Esophagus muscularis mucosa (tissue), 4 donors: ENCODE measurements around the gene ASPDH. TPM values are rescaled to one million over a fixed set of nuclear protein-coding genes. Genes with fewer than 3 reads are reported as not detected.

Experiments used
- DNase-seq: peaks from one replicate; pipeline ENCODE4 v3.0.0-alpha.2; 2017; ENCODE audit errors: extremely low spot score
- H3K27ac ChIP-seq, 4 donors: fragments of 200-600 bp; sonication (generic); replicated peaks in 1 of 4; 1 replicate in 3 of 4; 2 replicates in 1 of 4; pipeline ENCODE4 v1.5.1; 2016 to 2019; ENCODE audit warnings: mild to moderate bottlenecking in 1 of 4
- H3K27me3 ChIP-seq, 4 donors: fragments of 200-600 bp; sonication (generic); one replicate each; pipeline versions ENCODE4 v1.5.1 to v1.6.0; 2016 to 2019
- H3K36me3 ChIP-seq, 4 donors: fragments of 200-600 bp; sonication (generic); one replicate each; pipeline ENCODE4 v1.5.1; 2016 to 2019
- H3K4me1 ChIP-seq, 4 donors: fragments of 200-600 bp; sonication (generic); one replicate each; pipeline ENCODE4 v1.5.1; 2016 to 2019
- H3K4me3 ChIP-seq, 4 donors: fragments of 200-600 bp; sonication (generic); 1 replicate in 2 of 4; 2 replicates in 2 of 4; pipeline ENCODE4 v1.5.1; 2016 to 2019; ENCODE audit warnings: mild to moderate bottlenecking in 4 of 4, moderate library complexity in 1 of 4
- H3K9me3 ChIP-seq, 4 donors: fragments of 200-600 bp; sonication (generic); 1 replicate in 3 of 4; 2 replicates in 1 of 4; pipeline ENCODE4 v1.5.1; 2016 to 2019
- EP300 ChIP-seq: sonication (generic); formaldehyde crosslinking; IDR thresholded peaks from one replicate; pipeline ENCODE4 v1.6.1; 2017; ENCODE audit warnings: antibody characterized with exemption
- POLR2A ChIP-seq: fragments of 450-650 bp; IDR thresholded peaks from one replicate; pipeline ENCODE4 v1.6.1; 2017; ENCODE audit warnings: antibody characterized with exemption, moderate library complexity, mild to moderate bottlenecking, low read depth
- POLR2AphosphoS5 ChIP-seq, 2 donors: sonication (generic); formaldehyde crosslinking; IDR thresholded peaks; one replicate each; pipeline ENCODE4 v1.6.1; 2017; ENCODE audit warnings: antibody characterized with exemption in 2 of 2
- WGBS: methylation state at CpG from one replicate; pipeline ENCODE4 v1.1.5; 2018; 5-methylcytosine and 5-hydroxymethylcytosine counted together
- intact Hi-C: fragments of 100-400 bp; cut with DNase I; formaldehyde crosslinking; loops from one replicate; pipeline ENCODE4 v1.15.1; 2023
- total RNA-seq, 4 donors: library from RNA; depleted of rRNA; stranded (reverse); fragments of >200 nt; gene quantifications; one replicate each; pipeline versions ENCODE4 v1.1.0 to v1.2.1, GENCODE V29; 2016
- TF ChIP-seq, protein P1 (sequence below), 3 experiments: fragments of 200-600 bp in 2 of 3; fragments of 450-650 bp in 1 of 3; sonication (generic) in 2 of 3; IDR thresholded peaks; one replicate each; pipeline ENCODE4 v1.5.1; 2017 to 2019; ENCODE audit warnings: antibody characterized with exemption in 3 of 3, mild to moderate bottlenecking in 2 of 3, moderate library complexity in 1 of 3

Gene ASPDH
- 1 to 10 TPM in 1 of 4 donors, not detected in 3; 1.6 TPM for total RNA-seq

DNA sequence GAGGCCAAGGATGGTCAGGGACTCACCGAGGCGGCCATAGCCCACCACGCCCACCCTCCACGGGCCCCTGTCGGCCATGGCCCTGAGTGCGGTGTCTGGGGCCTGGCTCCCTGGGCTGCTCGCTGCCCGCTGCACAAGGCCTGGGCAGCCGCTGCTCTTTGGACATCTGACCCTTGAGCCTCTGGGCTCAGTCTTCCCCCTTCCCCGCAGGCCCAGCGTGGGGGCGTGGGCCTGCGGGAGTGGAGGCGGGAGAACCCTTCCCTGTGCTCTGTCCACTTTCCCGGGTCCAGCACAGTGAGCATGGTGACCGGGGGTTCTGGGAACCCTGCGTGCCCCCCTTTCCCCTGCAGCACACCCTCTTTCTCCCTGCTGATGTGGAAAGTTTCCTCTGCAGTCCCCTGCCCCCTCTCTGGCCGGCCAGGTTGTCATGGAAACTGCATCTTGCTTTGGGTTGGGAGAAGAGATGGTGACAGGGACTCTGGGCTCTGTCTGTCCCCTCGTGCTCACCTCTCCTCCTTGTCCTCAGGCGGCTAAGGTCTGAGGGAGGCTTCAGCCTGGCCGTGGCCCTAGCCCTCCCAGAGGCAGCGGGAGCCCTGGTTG lies at the start of gene ASPDH:
ASPDH (minus strand) TSS at position 168 of the 600 bp plus-strand sequence; CDS start at position 78, 90 bp downstream.
- no peak for DNase-seq
- no peaks in the 10 kb centered on the region for H3K9me3 ChIP-seq
- TF ChIP-seq POLR2A (no peak), POLR2AphosphoS5 (IDR thresholded peaks at IDR 0.05) (no peak), EP300 (no peak)
- TF ChIP-seq, protein P1, sequence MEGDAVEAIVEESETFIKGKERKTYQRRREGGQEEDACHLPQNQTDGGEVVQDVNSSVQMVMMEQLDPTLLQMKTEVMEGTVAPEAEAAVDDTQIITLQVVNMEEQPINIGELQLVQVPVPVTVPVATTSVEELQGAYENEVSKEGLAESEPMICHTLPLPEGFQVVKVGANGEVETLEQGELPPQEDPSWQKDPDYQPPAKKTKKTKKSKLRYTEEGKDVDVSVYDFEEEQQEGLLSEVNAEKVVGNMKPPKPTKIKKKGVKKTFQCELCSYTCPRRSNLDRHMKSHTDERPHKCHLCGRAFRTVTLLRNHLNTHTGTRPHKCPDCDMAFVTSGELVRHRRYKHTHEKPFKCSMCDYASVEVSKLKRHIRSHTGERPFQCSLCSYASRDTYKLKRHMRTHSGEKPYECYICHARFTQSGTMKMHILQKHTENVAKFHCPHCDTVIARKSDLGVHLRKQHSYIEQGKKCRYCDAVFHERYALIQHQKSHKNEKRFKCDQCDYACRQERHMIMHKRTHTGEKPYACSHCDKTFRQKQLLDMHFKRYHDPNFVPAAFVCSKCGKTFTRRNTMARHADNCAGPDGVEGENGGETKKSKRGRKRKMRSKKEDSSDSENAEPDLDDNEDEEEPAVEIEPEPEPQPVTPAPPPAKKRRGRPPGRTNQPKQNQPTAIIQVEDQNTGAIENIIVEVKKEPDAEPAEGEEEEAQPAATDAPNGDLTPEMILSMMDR (IDR thresholded peaks at IDR 0.05): no peak
- H3K27ac ChIP-seq: no peak within 1 kb of the TSS
- intact Hi-C loops: no loop called here
- H3K27me3 ChIP-seq: peaks cover 0 to 33% (median 0%) of the 10 kb centered on the region in 4 donors
- H3K4me1 ChIP-seq: peaks cover 17 to 25% (median 22%) of the 10 kb centered on the region in 4 donors
- H3K36me3 ChIP-seq: peaks cover 0 to 13% (median 0%) of the 10 kb centered on the region in 4 donors
- H3K4me3 ChIP-seq: no peak within 1 kb of the TSS
- 38% methylated on average over 19 of the region's 22 CpGs for WGBS

DNA sequence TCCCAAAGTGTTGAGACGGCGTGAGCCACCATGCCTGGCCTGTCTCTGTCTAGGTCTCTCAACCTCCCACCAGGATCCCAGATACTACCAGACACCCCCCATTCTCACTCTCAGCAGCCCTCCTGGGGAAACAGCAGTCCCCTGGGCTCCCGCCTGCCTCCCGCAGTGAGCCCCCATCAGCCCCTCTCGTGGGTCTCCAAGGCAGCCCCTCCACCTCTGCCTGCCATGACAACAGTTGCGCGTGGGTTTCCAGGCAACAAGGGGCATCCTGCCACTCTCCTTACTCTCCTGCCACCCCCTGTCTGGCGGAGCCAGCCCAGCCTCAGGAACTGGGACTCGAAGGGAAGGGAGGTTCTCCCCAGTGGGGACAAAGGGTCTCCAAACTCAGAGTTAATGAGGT lies 49.3 kb upstream of the ASPDH start:
- TF ChIP-seq EP300: no peak
- TF ChIP-seq POLR2A: no peak
- no peak for TF ChIP-seq POLR2AphosphoS5 (IDR thresholded peaks at IDR 0.05)
- TF ChIP-seq, protein P1 (IDR thresholded peaks at IDR 0.05): no peak
- DNase-seq: no peak
- Histone ChIP-seq H3K27ac (no peak overlapping the region), H3K27me3 (peaks cover 0 to 95% (median 30%) of the 10 kb centered on the region in 4 donors), H3K36me3 (no peaks in the 10 kb centered on the region), H3K4me1 (peaks cover 0 to 23% (median 15%) of the 10 kb centered on the region in 4 donors), H3K9me3 (no peaks in the 10 kb centered on the region), H3K4me3 (no peak overlapping the region)
- 74% methylated on average over 9 of the region's 9 CpGs for WGBS
- intact Hi-C loops: no loop called here

DNA sequence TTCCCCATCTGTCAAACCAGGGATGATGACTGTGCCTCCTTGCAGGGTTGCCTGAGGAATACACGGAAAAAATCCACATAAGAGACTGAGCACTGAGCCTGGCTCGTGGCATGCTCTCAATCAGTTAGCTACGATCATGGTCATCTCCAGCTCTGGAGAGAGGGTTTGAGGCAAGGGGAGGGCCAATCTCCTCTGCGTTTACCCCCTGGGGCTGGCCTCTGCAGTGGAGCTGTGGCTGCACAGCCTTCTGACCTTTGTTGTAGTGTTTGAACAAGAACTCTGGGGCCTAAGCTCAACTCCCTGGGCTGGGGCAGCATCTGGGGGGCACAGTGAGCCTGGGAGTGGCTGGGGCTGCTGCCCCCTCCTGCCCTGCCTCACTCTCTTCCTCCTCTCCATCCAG lies 48.6 kb upstream of the ASPDH start:
- peaks cover 0 to 16% (median 9%) of the 10 kb centered on the region in 4 donors for H3K4me1 ChIP-seq
- intact Hi-C loops: no loop called here
- DNase-seq: no peak
- 67% methylated on average over 4 of the region's 4 CpGs for WGBS
- TF ChIP-seq, protein P1 (IDR thresholded peaks at IDR 0.05): no peak
- TF ChIP-seq EP300 (no peak), POLR2A (no peak), POLR2AphosphoS5 (IDR thresholded peaks at IDR 0.05) (no peak)
- H3K27me3 ChIP-seq: peaks cover 0 to 95% (median 27%) of the 10 kb centered on the region in 4 donors
- no peak overlapping the region for H3K27ac ChIP-seq
- no peaks in the 10 kb centered on the region for H3K9me3 ChIP-seq
- no peak overlapping the region for H3K4me3 ChIP-seq
- no peaks in the 10 kb centered on the region for H3K36me3 ChIP-seq

DNA sequence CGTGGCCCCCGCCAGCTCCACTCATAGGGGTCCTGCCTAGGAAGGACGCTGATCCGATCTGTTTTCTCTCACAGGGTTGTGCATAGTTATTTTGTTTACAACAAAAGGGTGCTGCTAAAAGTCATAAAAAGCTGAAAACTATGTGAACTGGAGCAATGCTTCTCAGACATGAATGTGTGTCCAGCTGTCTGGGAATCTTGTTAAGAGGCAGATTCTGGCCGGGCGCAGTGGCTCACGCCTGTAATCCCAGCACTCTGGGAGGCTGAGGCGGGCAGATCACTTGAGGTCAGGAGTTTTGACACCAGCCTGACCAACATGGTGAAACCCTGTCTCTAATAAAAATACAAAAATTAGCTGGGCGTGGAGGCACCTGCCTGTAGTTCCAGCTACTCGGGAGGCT lies 45.9 kb upstream of the ASPDH start:
- no peak overlapping the region for H3K27ac ChIP-seq
- no peaks in the 10 kb centered on the region for H3K36me3 ChIP-seq
- 82% methylated on average over 10 of the region's 10 CpGs for WGBS
- peaks cover 0 to 95% (median 25%) of the 10 kb centered on the region in 4 donors for H3K27me3 ChIP-seq
- H3K4me3 ChIP-seq: no peak overlapping the region
- intact Hi-C loops: no loop called here
- DNase-seq: no peak
- TF ChIP-seq, protein P1 (IDR thresholded peaks at IDR 0.05): no peak
- TF ChIP-seq POLR2A (no peak), EP300 (no peak), POLR2AphosphoS5 (IDR thresholded peaks at IDR 0.05) (no peak)
- H3K4me1 ChIP-seq: peaks cover 13 to 17% (median 15%) of the 10 kb centered on the region in 4 donors
- H3K9me3 ChIP-seq: no peaks in the 10 kb centered on the region
